NCI-H2227 (cell line): ENCODE results near the gene RUSC2.
"Not testable (repeated sequence)": the region's sequence is repeated elsewhere in the genome, so short reads cannot be mapped to it uniquely, and the experiment has no call there.

Experiments used
- DNase-seq: peaks from one replicate; lab custom pipeline; 2025; ENCODE audit not compliant: unreplicated experiment; lab: John Stamatoyannopoulos, UW

RUSC2 gene

DNA sequence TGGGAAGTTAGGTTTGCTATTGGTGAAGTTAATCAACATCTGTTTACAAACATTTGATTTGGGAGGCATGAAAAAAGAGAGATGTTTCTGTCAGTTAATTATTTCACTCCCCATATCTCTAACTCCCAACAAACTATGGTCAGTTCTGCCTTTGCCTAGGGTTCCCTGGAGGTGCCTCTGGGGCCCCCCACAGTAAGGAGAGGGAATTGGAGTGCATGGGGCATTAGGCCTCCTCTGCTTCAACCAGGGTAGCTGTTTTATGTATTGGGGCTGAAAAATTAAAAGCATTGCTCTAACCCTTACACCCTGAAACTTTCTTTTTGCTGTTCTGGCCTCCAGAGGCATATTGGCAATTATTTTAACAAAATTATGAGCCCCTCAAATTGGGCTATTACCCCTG is 32.3 kb downstream of the RUSC2 start:
- no peak for DNase-seq

DNA sequence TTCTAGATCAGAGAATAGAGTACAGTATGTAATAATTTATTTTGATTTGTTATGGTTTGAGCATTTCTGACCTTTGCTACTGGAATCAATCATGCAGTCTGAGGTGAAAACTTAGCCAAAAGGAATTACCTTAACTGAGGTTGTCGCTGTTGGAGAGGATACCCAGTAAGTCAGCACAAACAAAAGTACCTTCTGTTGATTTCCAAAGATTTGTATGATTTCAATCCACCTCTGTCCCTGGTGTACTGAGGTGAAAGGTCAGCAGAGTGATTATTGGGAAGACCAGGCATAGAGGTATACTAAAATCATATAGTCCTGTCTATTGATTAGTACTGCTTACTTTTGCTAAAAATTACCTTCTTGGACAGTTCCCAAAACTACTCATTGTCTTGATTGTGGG is 32.8 kb downstream of the RUSC2 start:
- no peak for DNase-seq

DNA sequence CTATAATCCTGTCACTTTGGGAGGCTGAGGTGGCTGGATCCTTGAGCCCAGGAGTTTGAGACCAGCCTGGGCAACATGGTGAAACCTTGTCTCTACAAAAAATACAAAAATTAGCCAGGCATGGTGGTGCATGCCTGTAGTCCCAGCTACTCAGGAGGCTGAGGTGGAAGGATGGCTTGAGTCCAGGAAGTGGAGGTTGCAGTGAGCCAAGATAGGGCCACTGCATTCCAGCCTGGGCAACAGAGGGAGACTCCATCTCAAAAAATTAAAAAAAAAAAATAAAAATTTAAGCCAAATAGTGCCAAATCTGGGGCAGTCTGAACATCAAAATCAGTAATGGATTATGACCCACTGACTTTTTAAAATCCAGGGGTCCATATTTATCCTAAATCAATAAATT is 33.6 kb downstream of the RUSC2 start:
- DNase-seq: not testable (repeated sequence)

DNA sequence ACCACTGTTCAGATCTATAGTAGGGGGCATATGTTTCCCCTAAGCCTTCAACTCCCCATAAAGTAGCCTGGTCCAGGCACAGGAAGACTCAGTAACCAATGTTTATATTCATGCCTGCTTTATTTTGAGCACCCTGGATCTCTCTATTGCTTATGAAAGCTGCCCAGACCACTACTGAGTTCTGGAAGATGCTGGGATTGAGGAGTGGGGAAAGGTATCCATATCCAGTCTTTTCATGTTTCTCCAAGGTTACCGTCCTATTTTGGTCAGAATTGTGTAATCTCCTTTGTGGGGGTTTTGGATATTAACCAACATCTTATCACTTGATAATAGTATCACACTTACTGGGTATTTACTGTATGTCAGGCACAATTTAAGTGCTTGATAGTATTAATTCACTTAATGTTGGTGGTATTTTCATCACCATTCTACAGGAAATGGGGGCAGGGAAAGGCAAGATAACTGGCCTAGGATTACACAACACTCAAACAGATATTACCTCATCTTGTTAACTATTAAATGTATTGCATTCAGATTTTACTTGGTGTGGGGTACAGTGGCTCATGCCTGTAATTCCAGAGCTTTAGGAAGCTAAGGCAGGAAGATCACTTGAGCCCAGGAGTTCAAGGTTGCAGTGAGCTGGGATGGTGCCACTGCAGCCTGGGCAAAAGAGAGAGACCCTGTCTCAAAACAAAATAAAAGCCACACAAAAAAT is 36.3 kb downstream of the RUSC2 start:
- DNase-seq: no peak

DNA sequence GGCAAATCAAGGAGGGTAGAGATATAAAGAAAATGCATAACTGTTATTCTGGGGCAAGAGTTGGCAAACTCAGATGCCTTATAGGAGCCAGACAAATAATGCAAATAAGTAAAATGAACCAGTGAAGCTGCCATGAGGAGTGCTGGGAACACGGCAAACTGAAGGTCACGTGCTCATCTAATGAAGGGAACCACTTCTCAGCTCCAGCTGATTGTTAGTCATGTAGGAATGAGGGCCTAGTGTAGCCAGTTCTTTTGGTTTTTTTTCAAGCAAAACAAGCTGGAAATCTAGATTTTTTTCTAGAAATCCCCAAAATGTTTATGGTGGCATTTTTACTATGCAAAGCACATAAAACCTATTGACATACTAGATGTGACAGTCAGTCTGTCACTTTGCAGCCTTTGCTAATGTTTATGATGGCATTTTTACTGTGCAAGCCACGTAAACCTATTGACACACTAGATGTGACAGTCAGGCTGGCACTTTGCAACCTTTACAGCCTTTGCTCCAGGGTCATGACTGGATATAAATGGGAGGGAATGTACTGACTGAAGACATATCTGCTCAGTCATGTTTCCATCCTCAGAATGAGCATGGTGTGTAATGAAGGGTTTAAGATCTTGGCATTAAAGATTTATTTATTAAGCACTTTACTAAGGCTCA is 39.4 kb downstream of the RUSC2 start:
- peak; percentile 17 for DNase-seq

DNA sequence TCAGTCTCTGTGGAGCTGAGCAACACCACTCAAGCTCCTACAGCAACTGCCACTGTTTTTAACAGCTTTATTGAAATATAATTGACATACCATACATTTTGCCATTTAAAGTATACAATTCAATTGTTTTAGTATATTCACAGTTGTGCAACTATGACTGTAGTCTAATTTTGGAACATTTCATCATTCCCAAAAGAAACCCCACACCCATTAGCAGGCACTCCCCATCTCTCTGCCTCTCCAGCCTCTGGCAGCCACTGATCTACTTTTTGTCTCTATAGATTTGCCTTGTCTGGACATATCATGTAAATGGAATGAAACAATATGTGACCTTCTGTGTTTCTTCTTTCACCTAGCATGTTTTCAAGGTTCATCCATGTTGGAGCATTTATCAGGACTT is 43.5 kb downstream of the RUSC2 start:
- DNase-seq: no peak

DNA sequence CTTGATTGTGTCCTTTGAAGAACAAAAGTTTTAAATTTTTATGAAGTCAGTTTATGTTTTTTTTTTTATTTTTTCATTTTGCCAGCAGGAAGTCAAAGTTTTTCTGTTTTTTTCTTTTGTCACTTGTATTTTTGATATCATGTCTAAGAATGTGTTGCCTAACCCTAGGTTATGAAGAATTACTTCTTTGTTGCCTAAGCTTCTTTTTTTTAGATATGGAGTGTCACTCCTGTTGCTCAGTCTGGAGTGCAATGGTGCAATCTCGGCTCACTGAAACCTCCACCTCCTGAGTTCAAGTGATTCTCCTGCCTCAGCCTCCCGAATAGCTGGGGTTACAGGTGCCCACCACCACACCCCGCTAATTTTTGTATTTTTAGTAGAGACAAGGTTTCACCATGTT is 45.0 kb downstream of the RUSC2 start:
- not testable (repeated sequence) for DNase-seq

DNA sequence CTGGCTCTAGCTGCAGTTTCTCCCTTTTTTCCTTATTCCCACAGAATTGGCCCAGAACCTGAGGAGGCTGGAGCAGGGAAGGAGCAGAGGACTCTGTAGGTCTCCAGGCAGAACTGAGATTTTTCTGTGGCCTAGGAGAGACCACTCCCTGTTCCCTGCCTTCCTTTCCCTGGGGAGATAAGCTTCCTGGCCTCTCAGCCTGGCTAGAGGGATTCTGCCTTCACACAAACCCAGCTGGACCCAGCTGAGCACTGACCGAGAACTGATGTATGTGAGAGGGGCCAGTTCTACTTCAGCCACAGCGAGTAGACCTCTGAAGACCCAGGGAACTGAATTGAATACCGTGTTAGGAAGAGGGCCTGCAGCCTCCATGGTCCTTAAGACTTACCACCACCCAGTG is 48.0 kb downstream of the RUSC2 start:
- DNase-seq: no peak

DNA sequence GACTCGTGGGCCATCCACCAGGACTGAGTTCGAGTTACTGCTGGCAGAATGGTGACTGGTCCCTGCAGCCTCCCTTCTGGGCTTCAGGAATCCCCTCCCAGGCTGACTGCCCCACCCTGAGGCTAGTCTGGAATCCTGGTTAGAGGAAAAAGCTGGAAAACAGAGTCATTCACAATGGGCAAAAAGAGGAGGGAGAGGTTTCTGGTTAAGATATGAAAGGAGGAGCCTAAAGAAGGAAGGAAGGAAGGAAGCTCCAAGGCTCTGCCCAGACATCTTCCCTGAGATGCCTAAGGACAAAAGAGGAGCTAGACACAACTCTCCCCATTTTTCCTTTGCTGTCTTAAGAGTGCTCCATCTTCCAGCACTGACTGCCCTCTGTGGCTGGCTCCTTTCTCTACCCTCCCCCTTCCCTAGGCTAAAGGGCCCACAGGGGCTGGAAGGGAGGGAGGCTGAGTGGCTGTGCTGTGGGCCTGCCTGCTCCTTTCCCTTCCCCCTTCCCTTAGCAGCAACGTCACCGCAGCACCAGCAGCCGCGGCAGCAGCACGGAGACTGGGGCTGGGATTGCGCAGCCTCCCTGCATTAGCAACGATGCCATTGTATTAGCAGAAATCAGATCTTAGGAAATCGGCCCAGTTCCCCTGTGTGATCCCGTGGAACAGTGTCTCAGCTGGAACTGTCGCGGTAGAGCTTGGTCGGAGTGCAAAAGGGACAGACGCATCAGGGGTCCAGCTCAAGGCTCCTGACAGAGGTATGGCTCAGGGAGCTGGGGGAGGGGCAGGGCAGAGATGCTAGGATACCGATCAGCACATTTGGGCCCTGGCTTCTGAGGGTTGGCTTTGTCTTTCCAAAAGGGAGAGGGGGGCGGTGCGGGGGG is 48.7 kb downstream of the RUSC2 start:
- peak; percentile 80 for DNase-seq
